NCI-H2029 treated with DMSO at 0.1 percent for 48 hours (cell line): Measurements from ENCODE around the gene HOATZ.

ENCODE experiments used
- DNase-seq: peaks from one replicate; lab custom pipeline; 2025; lab: John Stamatoyannopoulos, UW

Gene HOATZ

DNA sequence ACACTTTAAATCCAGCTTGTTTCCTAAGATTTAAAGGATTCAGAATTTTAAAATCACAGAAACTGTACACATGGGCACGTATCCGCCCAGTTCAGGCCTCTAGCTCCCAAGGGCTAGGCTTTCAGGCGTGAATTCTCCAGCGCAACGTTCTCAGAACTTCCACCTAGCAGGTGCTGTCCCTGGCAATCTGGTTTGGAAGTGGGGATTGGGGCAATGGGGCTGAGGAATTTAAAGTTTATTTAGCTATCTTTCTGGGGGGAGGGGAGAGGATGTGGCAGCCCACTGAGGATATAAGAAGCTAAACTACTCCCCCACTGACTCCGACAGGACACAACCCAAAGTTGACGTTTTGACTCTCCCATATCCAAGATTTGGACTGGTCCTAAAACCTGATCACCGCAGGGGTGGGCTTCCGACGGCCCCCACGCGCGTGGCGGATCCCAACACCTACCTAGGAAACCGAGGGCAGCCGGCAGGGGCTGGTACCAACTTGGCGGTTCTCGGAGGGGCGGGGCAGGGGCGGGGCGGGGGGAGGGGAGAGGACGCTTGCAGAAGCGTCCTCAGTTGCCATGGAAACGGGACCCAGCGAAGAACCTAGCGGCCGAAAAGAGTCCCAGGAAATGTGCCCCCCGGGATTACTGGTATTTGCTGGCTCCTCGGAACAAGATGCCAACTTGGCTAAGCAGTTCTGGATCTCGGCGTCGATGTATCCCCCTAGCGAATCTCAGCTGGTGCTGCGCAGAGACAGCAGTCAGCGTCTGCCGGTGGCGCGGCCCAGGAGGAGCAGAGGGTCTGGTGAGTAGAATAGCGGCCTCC lies at the start of gene HOATZ:
TSS of gene HOATZ (plus strand) at position 563 of the 816 bp plus-strand sequence. CDS start at position 570, 7 bp downstream.
- no peak for DNase-seq

DNA sequence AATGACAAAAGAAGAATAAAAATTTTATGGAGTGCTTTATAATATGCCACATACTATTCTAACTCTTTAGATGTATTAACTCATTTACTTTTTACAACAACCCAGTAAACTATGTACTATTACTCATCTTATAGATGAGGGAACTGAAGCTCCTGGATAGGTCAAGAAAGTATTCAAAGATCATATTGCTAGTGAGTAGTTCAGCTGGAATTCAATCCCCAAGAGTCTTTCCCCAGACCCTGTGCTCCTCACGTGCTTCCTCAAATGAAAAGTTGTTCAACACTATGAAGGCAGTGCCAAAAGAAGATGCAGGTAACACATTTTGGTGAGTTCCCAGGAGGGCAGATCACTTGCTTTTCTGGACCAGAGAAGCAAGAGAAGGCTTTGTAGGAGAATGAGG lies 49.2 kb upstream of the HOATZ start:
- no peak for DNase-seq

DNA sequence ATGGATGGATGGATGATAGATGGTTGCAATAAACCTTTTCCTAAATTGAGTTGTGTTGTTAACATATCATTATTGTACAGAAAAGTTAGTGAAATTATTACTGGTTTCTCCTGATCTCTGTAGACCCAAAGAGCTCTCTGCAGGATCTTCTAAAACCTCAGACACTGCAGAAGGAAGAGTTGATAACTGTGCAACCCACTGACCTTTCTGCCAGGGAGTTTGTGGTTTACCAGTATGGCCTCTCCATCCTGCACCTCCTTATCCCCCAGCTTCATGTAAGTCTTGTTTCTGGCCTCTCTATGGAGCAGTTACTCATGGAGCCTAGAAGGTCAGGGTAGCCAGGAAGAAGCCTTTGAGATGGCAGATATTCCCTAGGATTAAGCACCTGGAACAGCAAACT lies 48.0 kb upstream of the HOATZ start:
- no peak for DNase-seq

DNA sequence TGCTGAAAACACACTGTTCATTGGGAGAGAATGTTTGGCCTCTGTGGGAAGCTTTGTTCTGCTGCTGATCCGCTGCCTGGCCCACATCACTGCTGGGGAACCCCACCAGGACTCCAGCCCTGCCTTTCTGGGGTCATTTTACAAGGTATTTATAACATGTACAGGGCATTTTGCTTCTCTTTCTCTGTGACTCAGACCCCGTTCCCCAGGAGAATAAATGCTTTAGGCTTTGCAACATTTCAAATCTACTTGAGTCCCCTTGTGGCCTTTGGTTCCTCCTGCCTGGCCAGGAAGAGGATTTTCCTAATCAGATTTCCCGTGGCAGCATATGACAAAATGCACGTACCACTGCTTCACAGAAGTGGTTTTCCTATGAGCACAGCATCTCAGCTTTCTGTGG lies 45.4 kb upstream of the HOATZ start:
- DNase-seq = no peak

DNA sequence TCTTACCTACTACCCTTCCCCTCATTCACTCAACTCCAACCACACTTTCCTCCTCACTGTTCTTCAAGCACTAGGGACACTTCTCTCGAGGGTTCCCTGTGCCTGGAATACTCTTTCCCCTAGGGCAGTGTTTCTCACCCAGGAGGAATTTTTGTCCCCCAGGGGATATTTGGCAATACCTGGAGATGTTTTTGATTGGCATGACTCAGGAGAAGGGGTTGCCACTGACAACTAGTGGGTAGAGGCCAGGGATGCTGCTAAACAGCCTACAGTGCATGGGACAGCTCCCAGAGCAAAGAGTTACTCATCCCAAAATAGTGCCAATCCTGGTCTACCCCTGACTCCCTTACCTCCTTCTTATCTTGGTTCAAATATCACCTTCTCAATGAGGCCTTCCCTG lies 42.4 kb upstream of the HOATZ start:
- DNase-seq = no peak

GRCh38 chr11:111474432-111474831 lies 40.1 kb upstream of the HOATZ start:
- no peak for DNase-seq

GRCh38 chr11:111476366-111476765 lies 38.2 kb upstream of the HOATZ start:
- DNase-seq = no peak

GRCh38 chr11:111476956-111477355 lies 37.6 kb upstream of the HOATZ start:
- no peak for DNase-seq

DNA sequence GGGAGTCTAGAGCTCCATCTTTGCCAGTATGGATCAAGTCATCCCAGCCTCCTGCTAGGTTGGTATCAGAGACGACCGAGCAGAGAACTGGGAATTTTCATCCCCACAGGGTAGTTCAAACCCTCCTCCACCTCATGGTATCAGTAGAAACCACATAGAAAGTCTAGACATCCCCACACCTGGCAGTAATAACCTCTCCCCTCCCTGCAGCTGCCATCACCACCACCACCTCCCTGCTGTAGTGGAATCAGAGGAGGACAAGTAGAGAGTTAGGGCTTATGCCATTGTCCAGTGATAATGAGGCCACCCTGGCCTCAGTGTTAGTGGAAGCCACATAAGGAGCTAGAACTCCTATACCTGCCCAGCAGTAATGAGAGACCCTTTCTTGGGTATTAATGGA lies 36.7 kb upstream of the HOATZ start:
- no peak for DNase-seq

DNA sequence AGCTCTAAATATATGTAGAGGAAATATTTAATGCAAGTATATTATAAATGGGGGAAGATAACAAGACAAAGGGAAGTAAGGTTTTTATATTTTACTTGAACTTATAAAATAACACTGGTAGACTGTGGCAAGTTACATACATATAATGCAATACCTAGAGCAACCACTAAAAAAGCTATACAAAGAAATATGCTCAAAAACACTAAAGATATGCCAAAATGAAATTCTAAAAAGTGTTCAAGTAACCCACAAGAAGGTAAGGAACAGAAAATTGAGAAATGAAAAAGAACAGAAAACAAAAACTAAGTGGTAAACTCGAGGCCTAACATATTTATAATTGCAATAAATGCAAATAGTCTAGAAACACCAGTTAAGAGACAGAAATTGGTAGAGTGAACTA lies 34.9 kb upstream of the HOATZ start:
- DNase-seq = no peak

GRCh38 chr11:111483431-111483830 lies 31.1 kb upstream of the HOATZ start:
- DNase-seq = no peak

- no peak for DNase-seq
These were observed 24.1 kb upstream of the HOATZ start for GRCh38 chr11:111490496-111490895.

DNA sequence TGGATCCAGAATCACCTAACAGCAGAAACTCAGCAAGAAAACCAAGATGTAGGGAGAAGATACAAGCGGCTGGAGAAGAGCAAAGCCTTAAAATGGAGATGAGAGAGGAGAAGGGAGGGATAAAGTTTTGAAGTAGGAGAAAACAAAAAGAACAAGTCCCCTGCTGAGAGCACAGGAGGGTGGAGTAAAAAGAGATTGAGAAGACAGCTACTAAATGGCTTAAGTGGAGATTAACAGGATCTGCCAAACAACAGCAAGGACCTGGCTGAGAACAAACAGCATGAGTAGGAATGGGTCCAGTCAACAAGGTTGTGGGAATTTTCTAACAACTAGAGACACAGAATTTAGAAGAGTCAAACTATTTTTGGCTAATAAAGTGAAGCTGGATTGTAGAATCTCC lies 20.5 kb upstream of the HOATZ start:
- no peak for DNase-seq

GRCh38 chr11:111499483-111499882 lies 15.1 kb upstream of the HOATZ start:
- DNase-seq = no peak

- no peak for DNase-seq
These were observed 14.1 kb upstream of the HOATZ start for GRCh38 chr11:111500481-111500880.

- DNase-seq = no peak
These were observed 12.0 kb upstream of the HOATZ start for GRCh38 chr11:111502611-111503010.

GRCh38 chr11:111510311-111510710 lies 4.3 kb upstream of the HOATZ start:
- DNase-seq = no peak

GRCh38 chr11:111512296-111513239 lies 2.0 kb upstream of the HOATZ start, which contains the start of gene BTG4:
TSS of gene BTG4 (minus strand) at chr11:111512386. CDS start at chr11:111498776, 13,610 bp downstream.
- no peak for DNase-seq

- no peak for DNase-seq
These were observed 1.4 kb upstream of the HOATZ start for GRCh38 chr11:111513240-111513605.

GRCh38 chr11:111515591-111515990 lies 1.0 kb downstream of the HOATZ start:
- no peak for DNase-seq

GRCh38 chr11:111518668-111519067 lies 4.1 kb downstream of the HOATZ start:
- no peak for DNase-seq

DNA sequence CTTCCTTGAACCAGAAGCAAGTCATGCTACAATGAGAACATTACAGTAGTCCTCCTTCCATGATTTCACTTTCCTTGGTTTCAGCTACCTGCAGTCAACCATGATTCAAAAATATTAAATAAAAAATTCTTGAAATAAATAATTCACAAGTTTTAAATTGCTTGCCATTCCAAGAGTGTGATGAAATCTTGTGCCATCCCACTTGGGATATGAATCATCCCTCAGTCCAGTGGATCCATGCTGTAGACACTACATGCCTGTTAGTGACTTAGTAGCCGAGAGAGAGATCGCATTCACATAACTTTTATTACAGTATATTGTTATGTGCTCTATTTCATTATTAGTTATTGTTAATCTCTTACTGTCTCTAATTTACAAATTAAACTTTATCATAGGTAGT lies 6.0 kb downstream of the HOATZ start:
- no peak for DNase-seq

GRCh38 chr11:111521135-111521534 lies 6.6 kb downstream of the HOATZ start:
- no peak for DNase-seq
